HuH-7.5 (cell line): ENCODE data around the gene CTDSPL2.
"Not testable (repeated sequence)": the region's sequence is repeated elsewhere in the genome, so short reads cannot be mapped to it uniquely, and the experiment has no call there.

ENCODE experiments used
- DNase-seq: peaks from one replicate; pipeline ENCODE4 v3.0.0; 2011; ENCODE audit warnings: low spot score

Gene CTDSPL2

DNA sequence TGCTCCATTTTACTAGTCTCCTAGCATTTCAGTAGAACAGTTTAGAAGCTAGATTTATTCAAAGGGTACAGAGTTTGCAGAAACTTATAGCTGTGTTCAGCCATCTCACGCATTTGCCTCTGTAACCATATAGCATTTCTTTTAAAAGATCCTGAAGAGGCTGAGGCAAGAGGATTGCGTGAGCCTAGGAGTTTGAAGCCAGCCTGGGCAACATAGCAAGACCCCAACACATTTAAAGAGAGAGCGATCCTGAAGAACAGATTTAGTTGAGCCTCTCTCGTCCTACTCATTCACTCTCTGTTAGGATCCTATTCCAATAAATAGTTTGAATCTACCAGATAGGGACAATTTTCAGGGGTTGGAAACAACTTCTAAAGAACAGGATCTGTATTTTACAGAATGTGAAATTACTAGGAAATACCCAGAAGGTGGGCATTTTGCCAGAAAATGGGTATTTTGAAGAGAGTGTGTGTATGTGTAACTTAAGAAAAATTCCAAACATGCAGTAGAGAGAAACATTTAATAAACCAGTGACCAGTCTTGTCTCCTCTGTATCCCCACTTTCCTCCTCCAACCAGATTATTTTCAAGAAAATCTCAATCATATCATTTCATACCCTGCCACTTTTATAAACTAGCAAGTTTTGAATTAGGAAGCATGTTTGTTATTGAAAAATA lies 114.0 kb downstream of the CTDSPL2 start:
- DNase-seq, result no peak

DNA sequence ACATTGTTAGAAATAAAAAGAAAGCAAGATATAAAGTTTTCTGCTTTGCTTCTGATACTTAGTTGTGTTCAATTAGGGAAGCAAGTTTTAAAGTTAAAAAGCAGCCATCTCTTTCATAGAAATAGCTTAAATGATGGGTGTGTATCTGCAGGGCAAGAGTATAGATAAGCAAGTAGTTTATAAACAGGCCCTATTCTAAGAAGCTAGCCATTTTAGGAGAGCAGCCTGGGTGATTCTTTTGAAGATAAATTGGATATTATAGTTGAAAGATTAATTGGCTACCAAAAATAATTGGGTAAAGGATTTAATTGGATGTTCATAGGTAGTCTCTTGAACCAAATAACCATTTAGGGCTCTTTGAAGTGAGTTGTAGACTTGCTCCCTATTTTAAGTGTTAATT lies 115.2 kb downstream of the CTDSPL2 start:
- DNase-seq, result no peak

- not testable (repeated sequence) for DNase-seq
Measured at GRCh38 chr15:44544745-44545144, 117.3 kb downstream of the CTDSPL2 start.

- no peak for DNase-seq
Measured at GRCh38 chr15:44545913-44546802, 118.7 kb downstream of the CTDSPL2 start.

- DNase-seq, result not testable (repeated sequence)
Measured at GRCh38 chr15:44549152-44549551, 121.7 kb downstream of the CTDSPL2 start.

GRCh38 chr15:44550256-44550655 lies 122.8 kb downstream of the CTDSPL2 start:
- no peak for DNase-seq

- no peak for DNase-seq
Measured at GRCh38 chr15:44550734-44551133, 123.3 kb downstream of the CTDSPL2 start.

DNA sequence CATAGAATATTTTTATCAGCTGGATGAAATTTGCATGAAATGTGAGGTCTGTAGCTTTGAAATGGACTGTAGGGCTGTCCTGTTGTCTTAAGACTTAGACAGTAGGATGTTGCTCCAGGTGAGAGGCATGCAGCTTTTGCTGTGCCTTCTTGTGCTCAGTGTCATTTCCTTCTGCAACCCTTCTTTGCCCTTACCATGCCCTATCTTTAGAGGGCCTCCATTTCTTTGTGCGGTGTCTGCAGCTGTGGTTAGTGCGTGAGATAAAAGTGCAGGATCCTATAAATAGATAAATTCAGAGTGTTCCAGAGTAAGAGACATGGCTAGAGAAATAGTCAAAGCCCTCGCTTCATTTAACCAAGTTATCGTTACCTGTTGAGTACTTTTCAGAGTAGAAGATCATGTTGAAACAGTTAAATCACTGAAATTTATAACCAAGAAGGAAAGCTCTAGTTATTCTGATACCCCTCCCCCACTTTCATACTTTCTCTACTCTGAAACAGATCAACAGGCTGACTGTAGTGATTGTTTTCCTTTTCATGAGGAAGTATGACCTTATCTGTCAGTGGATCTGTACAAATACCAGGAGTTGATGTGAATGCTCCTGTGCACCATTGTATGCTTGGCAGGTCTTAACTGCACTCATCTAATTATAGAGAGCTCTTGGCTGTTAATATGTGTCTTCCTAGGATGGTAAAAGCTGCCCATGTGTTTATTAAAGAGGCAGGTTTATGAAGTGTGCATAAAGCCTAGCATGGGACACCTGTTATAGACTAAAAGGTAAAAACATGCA lies 127.7 kb downstream of the CTDSPL2 start:
- no peak for DNase-seq

DNA sequence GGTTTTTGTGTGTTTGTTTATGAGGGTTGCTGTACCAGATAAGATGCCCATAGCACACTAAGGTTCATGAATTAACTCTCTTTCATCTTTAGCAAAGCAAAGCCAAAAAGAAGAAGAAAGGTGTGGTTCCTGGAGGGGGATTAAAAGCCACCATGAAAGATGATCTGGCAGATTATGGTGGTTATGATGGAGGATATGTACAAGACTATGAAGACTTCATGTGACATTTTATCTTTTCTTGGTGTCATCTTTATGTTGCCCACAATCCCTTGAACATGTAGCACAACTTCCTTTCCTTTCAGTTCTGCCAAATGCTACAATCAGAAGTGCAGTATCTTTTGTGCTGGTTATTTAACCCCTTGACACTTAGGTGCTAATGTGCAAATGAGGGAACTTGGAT lies 133.5 kb downstream of the CTDSPL2 start:
- DNase-seq, result not testable (repeated sequence)

DNA sequence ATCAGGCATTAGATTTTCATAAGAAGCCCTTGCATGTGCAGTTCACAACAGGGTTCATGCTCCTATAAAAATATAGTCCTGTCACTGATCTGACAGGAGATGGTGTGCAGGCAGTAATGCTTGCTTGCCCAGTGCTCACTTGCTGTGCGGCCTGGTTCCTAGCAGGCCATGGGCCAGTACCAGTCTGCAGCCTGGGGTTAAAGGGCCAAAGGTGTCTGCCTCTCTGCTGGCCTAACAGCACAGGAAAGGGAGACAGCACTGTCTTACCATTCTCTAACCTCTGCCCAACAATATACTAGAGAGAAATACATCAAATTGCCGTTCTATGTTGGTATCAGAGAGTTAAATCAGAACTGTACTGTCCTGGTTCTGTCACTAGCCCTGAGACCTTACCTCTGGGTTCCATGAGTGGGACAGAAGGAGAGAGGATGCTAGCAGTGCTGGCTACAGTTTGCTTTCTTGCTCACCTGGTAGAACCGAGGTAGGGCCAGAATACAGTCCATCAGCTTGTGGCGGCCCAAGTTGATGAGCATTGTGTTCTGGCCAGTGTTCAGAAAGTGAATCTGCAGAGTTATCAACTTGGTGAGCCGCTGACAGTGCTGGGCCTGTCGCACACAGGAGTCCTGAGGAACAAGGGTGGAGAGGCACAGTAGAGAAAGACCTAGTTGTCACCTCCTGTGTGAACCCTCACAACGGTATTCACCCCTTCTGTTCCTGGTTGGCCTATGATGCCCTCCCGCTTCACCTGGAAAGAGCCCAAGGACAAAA lies 138.1 kb downstream of the CTDSPL2 start:
- no peak for DNase-seq

DNA sequence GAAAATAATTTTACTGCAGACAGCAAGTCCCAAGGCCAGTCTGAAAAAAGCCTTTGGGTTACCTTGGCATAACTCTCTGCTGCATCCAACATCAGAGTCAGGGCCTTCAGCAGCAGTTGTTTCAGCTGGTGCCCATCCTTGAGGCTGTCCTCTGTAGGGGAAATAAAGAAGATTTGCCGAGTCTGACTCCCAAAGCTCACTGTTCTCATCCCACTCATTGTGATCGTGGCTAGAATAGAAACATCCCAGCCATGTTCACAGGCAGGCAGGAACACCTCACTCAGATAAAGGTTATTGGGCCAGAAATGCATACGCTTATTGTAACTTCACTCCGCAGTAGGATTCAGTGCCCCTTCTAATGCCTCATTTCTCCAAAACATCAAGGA lies 138.7 kb downstream of the CTDSPL2 start:
- no peak for DNase-seq

- DNase-seq, result no peak
Measured at GRCh38 chr15:44568338-44568737, 140.9 kb downstream of the CTDSPL2 start.

DNA sequence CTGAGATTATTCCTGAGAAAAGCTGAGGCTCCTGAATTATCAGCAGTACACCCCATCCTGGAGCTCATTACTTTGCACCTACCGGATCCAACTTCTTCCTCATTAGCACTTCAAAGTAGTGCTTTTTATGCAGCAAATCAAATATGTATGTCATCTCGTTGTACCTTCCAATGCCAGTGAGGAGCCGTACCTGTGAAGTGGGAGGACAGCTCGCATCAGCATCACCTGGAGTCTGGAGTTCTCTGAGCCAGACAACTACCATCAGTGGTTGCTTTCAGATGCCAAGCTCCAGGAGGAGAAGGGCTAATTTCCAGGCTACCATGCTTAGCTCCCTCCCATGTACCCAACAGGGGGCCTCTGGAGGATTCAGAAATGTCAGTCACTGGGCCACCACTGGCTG lies 141.9 kb downstream of the CTDSPL2 start:
- no peak for DNase-seq

- DNase-seq, result no peak
Measured at GRCh38 chr15:44570361-44570760, 142.9 kb downstream of the CTDSPL2 start.

GRCh38 chr15:44573386-44573785 lies 146.0 kb downstream of the CTDSPL2 start:
- DNase-seq, result no peak

DNA sequence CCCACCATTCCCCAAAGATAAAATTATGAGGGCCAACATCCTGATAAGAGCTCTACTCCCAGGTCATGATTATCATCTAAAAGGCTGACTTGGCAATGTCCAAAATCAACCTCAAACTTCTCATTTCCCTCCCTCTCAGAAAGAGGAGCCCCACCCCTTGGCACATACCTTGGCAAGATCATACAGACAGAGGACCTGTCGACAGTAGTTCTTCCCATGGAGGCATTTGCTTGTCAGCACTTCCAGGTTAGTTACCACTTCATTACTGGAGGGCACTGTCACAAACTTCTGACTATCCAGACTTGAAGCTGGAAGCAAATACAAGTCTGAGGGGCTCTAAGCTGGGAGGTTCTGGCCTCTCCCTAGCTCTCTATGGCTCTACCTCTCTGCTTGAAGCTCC lies 147.3 kb downstream of the CTDSPL2 start:
- DNase-seq, result no peak
